ENCODE measurements around the gene DTL. TPM values are rescaled to one million over a fixed set of nuclear protein-coding genes. Genes with fewer than 3 reads are reported as not detected.

Gene DTL
- total RNA-seq, 4 donors from 2014 or later: 0.06 to 0.17 (median 0.17) TPM; not detected in 1

GRCh38 chr1:212037900-212038299 lies 2.4 kb downstream of the DTL start:
- 80% methylated on average over 3 of the region's 3 CpGs for WGBS
- Histone ChIP-seq H3K4me3 (no peak overlapping the region), H3K36me3 (no peaks in the 10 kb centered on the region), H3K27ac (replicated peaks in 1 of 4) (no peak overlapping the region), H3K9me3 (no peaks in the 10 kb centered on the region), H3K27me3 (no peaks in the 10 kb centered on the region), H3K4me1 (peaks cover 15 to 27% (median 23%) of the 10 kb centered on the region in 4 donors)
- DNase-seq (ENCODE audit: extremely low spot score): no peak
- intact Hi-C loops (cut with DNase I): loop anchor here (10.0 kb wide), 1 partner anchor 353 kb away; no protein-coding TSS in a partner anchor
- no peak for TF ChIP-seq POLR2A (IDR thresholded peaks at IDR 0.05; ENCODE audit: low read depth)
- TF ChIP-seq POLR2AphosphoS5 (IDR thresholded peaks at IDR 0.05): no peak
- TF ChIP-seq CTCF (IDR thresholded peaks at IDR 0.05): no peak
- TF ChIP-seq EP300 (IDR thresholded peaks at IDR 0.05): no peak

- TF ChIP-seq POLR2AphosphoS5 (IDR thresholded peaks at IDR 0.05): no peak
- no peak for TF ChIP-seq EP300 (IDR thresholded peaks at IDR 0.05)
- TF ChIP-seq CTCF (IDR thresholded peaks at IDR 0.05): no peak
- no peak for TF ChIP-seq POLR2A (IDR thresholded peaks at IDR 0.05; ENCODE audit: low read depth)
- Histone ChIP-seq H3K27ac (replicated peaks in 1 of 4) (no peak overlapping the region), H3K27me3 (no peaks in the 10 kb centered on the region), H3K9me3 (no peaks in the 10 kb centered on the region), H3K4me1 (peaks cover 9 to 10% (median 10%) of the 10 kb centered on the region in 4 donors), H3K4me3 (no peak overlapping the region), H3K36me3 (no peaks in the 10 kb centered on the region)
- DNase-seq (ENCODE audit: extremely low spot score): no peak
- 89% methylated on average over 2 of the region's 2 CpGs for WGBS
- intact Hi-C loops (cut with DNase I): loop anchor here (10.0 kb wide), 1 partner anchor 355 kb away; no protein-coding TSS in a partner anchor
Measured at GRCh38 chr1:212039622-212040021, 4.1 kb downstream of the DTL start.

- intact Hi-C loops (cut with DNase I): no loop called here
- no peaks in the 10 kb centered on the region for H3K9me3 ChIP-seq
- 76% methylated on average over 5 of the region's 5 CpGs for WGBS
- peaks cover 6 to 8% (median 7%) of the 10 kb centered on the region in 4 donors for H3K4me1 ChIP-seq
- no peaks in the 10 kb centered on the region for H3K36me3 ChIP-seq
- no peaks in the 10 kb centered on the region for H3K27me3 ChIP-seq
- no peak overlapping the region for H3K4me3 ChIP-seq
- DNase-seq (ENCODE audit: extremely low spot score): no peak
- H3K27ac ChIP-seq (replicated peaks in 1 of 4): no peak overlapping the region
- no peak for TF ChIP-seq POLR2A (IDR thresholded peaks at IDR 0.05; ENCODE audit: low read depth)
- TF ChIP-seq POLR2AphosphoS5 (IDR thresholded peaks at IDR 0.05): no peak
- no peak for TF ChIP-seq CTCF (IDR thresholded peaks at IDR 0.05)
- TF ChIP-seq EP300 (IDR thresholded peaks at IDR 0.05): no peak
Measured at GRCh38 chr1:212040629-212041412, 5.3 kb downstream of the DTL start.

GRCh38 chr1:212042436-212042835 lies 6.9 kb downstream of the DTL start:
- no peaks in the 10 kb centered on the region for H3K27me3 ChIP-seq
- intact Hi-C loops (cut with DNase I): no loop called here

GRCh38 chr1:212044851-212045250 lies 9.3 kb downstream of the DTL start:
- Histone ChIP-seq H3K27me3 (no peaks in the 10 kb centered on the region), H3K9me3 (no peaks in the 10 kb centered on the region), H3K27ac (replicated peaks in 1 of 4) (no peak overlapping the region), H3K4me3 (no peak overlapping the region), H3K4me1 (no peaks in the 10 kb centered on the region), H3K36me3 (no peaks in the 10 kb centered on the region)
- DNase-seq (ENCODE audit: extremely low spot score): no peak
- WGBS: 100% methylated on average over 1 of the region's 1 CpG
- TF ChIP-seq POLR2A (IDR thresholded peaks at IDR 0.05; ENCODE audit: low read depth): no peak
- TF ChIP-seq CTCF (IDR thresholded peaks at IDR 0.05): no peak
- TF ChIP-seq POLR2AphosphoS5 (IDR thresholded peaks at IDR 0.05): no peak
- no peak for TF ChIP-seq EP300 (IDR thresholded peaks at IDR 0.05)
- intact Hi-C loops (cut with DNase I): no loop called here

More at GRCh38 chr1:212042436-212042835, 6.9 kb downstream of the DTL start:
- Histone ChIP-seq H3K27ac (replicated peaks in 1 of 4) (no peak overlapping the region), H3K9me3 (no peaks in the 10 kb centered on the region), H3K4me3 (no peak overlapping the region), H3K4me1 (no peaks in the 10 kb centered on the region), H3K36me3 (no peaks in the 10 kb centered on the region)
- DNase-seq (ENCODE audit: extremely low spot score): no peak
- TF ChIP-seq EP300 (IDR thresholded peaks at IDR 0.05): no peak
- TF ChIP-seq POLR2AphosphoS5 (IDR thresholded peaks at IDR 0.05): no peak
